ENCODE measurements around the gene ZDHHC14. TPM values are rescaled to one million over a fixed set of nuclear protein-coding genes. Genes with fewer than 3 reads are reported as not detected.

ZDHHC14 gene
- total RNA-seq, 2 donors from 2014 or later = 2.1 to 2.2 TPM

DNA sequence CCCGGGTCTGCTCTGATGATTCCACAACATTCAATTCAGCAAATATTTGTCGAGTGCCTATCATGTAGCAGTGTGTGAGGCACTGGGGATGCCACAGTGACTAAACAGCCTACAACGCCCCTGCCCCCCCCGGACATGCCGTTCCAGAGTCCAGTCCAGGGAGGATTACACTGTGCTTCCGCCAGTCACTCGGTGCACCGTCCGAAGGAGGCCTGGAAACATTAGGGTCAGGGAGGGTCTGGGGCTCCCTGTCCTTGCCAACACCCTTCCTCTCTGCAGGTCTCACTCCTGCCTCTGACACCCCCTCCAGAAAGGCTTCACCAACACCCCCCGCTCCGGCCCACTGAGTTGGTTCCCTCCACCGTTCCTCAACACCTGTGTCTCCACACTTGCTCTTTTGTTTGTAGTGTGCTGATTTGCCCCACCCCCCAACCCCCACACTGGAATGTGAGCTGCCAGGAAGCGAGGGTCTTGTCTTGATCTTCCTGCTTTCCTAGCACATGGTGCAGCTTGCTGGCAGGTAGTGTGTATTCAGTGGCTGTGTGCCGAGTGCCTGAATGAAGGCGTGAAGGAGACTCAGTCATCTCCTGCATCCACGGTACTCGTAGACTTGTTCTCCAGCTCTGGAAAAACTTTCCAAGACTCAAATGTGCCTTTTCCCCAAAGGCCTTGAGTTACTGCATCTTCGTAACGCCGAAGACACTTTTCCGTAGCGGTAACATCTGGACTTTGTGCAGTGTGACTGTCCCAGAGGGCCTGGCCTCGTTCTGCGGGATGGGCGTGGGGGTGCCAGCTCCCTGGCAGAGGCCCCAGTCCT lies 150.4 kb downstream of the ZDHHC14 start:
- Mint-ChIP-seq H3K4me3 (no peak overlapping the region), H3K4me1 (peaks cover 32% of the 10 kb centered on the region), H3K36me3 (ENCODE audit: low read depth) (no peaks in the 10 kb centered on the region), H3K27me3 (no peaks in the 10 kb centered on the region), H3K27ac (no peak overlapping the region), H3K9me3 (no peaks in the 10 kb centered on the region)
- ATAC-seq (replicated peaks) = no peak

DNA sequence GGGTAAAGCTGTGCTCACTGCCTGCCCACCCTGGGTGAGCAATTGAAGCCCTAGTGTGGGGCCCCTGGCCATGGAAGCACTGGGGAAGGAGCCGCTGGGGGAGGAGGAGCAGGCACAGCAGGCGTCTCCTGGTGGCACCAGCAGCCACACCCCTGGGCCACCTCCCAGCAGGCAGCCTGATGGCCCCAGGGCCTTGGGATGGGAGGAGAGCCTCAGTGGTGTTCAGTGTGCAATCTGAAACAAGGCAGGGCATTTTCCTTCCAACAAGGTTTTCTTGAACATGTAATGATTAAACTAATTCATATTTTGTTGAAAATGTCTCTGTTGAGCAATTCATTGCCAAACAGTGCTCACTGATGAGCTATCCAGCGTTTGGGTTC lies 151.0 kb downstream of the ZDHHC14 start:
- Mint-ChIP-seq H3K9me3 (no peaks in the 10 kb centered on the region), H3K27me3 (no peaks in the 10 kb centered on the region), H3K27ac (no peak overlapping the region), H3K36me3 (ENCODE audit: low read depth) (no peaks in the 10 kb centered on the region), H3K4me1 (peaks cover 32% of the 10 kb centered on the region), H3K4me3 (no peak overlapping the region)
- no peak for ATAC-seq (replicated peaks)

DNA sequence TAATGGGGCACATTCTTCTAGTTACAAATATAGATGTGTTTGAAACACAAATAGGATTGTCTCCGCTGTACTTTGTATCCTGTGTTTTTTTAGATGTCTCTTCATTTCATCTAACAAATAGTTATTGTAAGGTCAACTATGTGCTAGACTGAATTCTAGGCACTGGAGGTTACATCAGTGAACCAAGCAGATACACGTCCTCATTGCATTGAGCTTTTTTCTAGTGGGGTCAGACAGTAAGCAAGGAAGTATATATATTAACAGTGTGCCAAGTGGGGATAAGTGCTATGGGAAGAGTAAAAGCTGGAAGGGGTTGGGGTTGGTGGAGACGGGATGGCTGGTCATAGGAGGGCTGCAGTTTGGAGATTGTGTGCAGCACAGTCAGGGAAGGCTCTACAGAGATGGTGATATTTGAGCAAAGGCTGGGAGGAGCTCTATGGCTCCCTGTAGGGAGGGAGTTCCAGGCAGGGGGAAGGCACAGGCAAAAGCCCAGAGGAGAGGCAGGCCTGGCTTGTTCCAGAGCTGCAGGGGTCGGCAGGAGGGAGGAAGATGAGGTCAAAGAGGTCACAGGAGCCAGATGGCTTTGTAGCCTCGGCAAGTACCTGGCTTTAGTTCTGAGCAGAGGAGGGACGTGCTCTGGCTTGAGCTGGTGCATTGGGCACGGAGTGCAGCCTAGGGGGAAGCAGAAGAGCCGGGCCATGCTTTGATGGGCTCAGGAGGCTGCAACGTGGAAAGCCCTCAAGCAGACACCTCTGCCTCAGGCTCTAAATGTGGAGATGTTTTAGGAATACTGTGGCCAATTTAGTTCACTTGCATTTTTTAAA lies 152.3 kb downstream of the ZDHHC14 start:
- Mint-ChIP-seq H3K4me1 (peaks cover 21% of the 10 kb centered on the region), H3K4me3 (no peak overlapping the region), H3K27ac (no peak overlapping the region), H3K36me3 (ENCODE audit: low read depth) (no peaks in the 10 kb centered on the region), H3K27me3 (no peaks in the 10 kb centered on the region), H3K9me3 (no peaks in the 10 kb centered on the region)
- ATAC-seq (replicated peaks) = no peak

DNA sequence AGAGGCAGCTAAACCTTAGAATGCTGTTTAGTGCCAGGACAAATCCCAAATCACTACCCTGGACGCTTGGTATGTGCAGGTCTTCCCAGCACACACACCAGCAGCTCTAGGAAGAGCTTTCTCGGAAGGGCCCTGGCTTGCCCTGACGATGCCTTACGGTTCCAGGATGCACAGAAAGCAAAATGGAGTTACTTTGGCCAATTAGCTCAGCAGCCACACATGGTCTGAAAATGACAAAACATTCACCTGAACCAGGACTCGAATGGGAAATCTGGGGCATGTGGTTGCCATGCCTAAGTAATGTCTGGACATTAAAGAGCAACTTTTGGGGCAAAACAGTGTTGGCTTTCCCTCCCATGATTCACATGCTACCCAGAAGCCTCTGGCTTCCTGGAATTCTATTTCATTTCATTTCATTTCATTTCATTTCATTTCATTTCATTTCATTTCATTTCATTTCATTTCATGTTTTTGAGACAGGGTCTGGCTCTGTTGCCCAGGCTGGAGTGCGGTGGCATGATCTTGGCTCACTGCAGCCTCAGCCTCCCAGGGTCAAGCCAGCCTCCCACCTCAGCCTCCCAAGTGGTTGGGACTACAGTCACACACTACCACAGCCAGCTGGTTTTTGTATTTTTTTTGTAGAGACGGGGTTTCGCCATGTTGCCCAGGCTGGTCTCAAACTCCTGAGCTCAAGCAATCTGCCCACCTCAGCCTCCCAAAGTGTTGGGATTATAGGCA lies 153.3 kb downstream of the ZDHHC14 start:
- Mint-ChIP-seq H3K27me3 (no peaks in the 10 kb centered on the region), H3K4me3 (no peak overlapping the region), H3K36me3 (ENCODE audit: low read depth) (no peaks in the 10 kb centered on the region), H3K4me1 (peaks cover 28% of the 10 kb centered on the region), H3K9me3 (no peaks in the 10 kb centered on the region), H3K27ac (no peak overlapping the region)
- ATAC-seq (replicated peaks) = no peak

DNA sequence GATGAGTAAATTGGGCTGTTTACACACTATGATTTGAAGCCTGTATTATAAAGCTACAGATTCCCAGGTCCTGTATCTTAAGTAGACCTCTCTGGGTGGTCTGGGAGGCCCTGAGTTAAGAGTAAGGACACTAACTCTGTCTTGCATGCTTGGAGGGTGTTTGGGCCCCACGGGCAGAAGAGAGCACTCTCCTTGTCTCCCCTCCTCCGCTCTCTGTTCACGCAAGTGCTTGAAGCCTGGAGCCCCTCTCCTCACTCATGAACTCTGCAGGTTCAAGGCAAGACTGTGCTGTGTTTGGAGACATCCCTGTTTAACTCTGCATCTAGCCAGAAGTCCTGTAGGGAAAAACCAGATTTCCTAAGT lies 154.0 kb downstream of the ZDHHC14 start:
- no peaks in the 10 kb centered on the region for H3K9me3 Mint-ChIP-seq
- H3K36me3 Mint-ChIP-seq (ENCODE audit: low read depth) = no peaks in the 10 kb centered on the region
- peaks cover 28% of the 10 kb centered on the region for H3K4me1 Mint-ChIP-seq
- H3K27ac Mint-ChIP-seq = peak overlapping the region; percentile 68
- H3K27me3 Mint-ChIP-seq = no peaks in the 10 kb centered on the region
- peak overlapping the region; percentile 42 for H3K4me3 Mint-ChIP-seq
- no peak for ATAC-seq (replicated peaks)

DNA sequence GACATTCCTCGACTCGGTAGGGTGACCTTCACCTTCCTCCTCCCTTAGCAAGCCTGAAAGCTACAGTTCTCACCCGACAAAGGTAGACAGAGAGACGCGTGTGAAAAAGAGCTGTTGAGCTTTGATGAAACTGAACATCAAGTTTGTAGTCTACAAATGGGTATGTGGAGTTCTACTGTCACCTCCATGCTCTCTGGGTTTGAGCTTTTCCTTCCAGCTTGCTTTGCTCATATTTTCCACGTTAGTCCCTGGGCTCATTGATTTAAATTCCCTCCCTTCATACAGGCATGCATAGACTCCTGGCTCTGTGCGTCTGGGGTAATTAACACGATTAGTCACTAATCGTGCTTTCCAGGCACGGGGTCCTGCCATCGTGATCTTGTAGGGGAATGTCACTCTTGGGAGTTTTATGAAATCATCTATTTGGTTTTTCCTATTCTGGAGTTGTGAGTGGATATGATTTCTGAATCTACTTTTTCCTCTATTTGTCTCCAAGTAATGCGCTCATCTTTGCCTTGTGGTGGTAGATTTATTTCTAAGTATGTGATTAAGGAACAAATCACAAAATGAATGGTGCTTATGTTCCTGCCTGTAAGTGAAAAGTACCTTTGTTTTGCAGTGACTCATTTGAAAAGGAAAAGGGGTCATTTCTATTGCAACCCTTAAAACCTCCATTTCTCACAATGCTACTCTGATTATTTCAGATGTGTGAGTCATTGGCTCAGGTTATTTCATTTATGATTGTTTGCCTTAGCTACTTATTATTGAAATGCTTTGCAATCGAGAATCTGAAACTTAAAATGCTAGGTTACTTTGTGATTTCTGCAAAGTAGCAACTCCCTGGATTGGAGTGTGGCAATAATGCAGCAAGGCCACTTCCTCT lies 154.6 kb downstream of the ZDHHC14 start:
- Mint-ChIP-seq H3K36me3 (ENCODE audit: low read depth) (no peaks in the 10 kb centered on the region), H3K9me3 (no peaks in the 10 kb centered on the region), H3K4me3 (peak overlapping the region; percentile 42), H3K27ac (peak overlapping the region; percentile 68), H3K27me3 (no peaks in the 10 kb centered on the region), H3K4me1 (peaks cover 28% of the 10 kb centered on the region)
- peak; percentile 93 for ATAC-seq (replicated peaks)

DNA sequence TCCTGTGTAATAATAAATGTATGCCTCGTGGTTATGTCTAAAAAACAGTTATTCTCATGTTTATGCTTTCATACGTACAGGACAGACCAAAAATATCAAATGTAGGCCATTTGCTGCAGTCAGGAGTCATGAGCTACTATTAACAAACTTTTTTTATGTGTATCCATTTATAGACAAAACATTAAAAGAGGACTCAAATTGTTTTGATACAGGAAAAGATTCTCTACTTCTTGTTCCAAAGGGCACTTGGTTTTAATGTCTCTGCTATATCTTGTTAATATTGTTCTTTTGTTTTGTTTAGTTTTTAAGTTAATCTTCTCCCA lies 155.2 kb downstream of the ZDHHC14 start:
- ATAC-seq (replicated peaks) = no peak
- H3K9me3 Mint-ChIP-seq = no peaks in the 10 kb centered on the region
- H3K4me3 Mint-ChIP-seq = peak overlapping the region; percentile 42
- no peaks in the 10 kb centered on the region for H3K27me3 Mint-ChIP-seq
- peaks cover 28% of the 10 kb centered on the region for H3K4me1 Mint-ChIP-seq
- H3K36me3 Mint-ChIP-seq (ENCODE audit: low read depth) = no peaks in the 10 kb centered on the region
- H3K27ac Mint-ChIP-seq = peak overlapping the region; percentile 68

DNA sequence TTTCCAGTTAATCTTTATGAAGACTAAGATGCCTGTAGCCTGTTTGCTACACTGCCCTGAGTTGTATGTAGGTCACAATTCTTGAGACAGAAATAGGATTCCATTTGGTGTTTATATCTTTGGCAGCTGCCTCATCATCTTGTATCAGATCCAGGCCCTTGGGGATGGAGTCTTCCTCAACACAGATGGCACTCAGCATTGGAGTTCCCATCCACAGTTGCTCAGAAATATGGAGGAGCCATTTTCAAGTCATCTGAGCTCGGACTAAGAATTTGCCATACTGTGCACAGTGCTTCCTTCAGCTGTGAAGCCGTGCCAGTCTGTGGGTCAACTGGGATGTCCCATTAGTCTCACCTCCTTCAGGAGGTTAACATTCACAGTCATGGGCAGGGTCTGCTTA lies 156.6 kb downstream of the ZDHHC14 start:
- peaks cover 28% of the 10 kb centered on the region for H3K4me1 Mint-ChIP-seq
- ATAC-seq (replicated peaks) = no peak
- H3K27ac Mint-ChIP-seq = peak overlapping the region; percentile 51
- no peaks in the 10 kb centered on the region for H3K9me3 Mint-ChIP-seq
- peak overlapping the region; percentile 15 for H3K4me3 Mint-ChIP-seq
- H3K36me3 Mint-ChIP-seq (ENCODE audit: low read depth) = no peaks in the 10 kb centered on the region
- H3K27me3 Mint-ChIP-seq = no peaks in the 10 kb centered on the region

DNA sequence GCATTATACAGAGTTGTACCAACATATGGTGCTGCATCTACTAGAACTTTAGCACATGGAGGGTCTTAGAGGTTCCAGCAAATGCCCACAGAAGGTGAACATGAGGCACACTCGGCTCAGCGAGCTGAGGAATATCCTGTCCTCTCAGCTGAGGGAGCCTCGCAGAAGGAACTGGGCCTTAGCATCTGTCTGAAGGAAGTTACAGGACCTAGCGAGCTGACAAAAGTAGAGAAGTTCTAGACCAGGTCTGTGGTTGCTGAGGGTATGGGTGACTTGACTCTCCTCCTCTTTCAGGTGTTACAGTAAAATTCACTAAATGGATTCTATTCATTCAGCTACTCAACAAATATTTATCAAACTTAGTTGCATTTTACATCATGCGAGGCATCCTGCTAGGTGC lies 157.2 kb downstream of the ZDHHC14 start:
- no peaks in the 10 kb centered on the region for H3K27me3 Mint-ChIP-seq
- peaks cover 25% of the 10 kb centered on the region for H3K4me1 Mint-ChIP-seq
- peak; percentile 17 for ATAC-seq (replicated peaks)
- H3K36me3 Mint-ChIP-seq (ENCODE audit: low read depth) = no peaks in the 10 kb centered on the region
- no peak overlapping the region for H3K27ac Mint-ChIP-seq
- H3K4me3 Mint-ChIP-seq = no peak overlapping the region
- no peaks in the 10 kb centered on the region for H3K9me3 Mint-ChIP-seq

DNA sequence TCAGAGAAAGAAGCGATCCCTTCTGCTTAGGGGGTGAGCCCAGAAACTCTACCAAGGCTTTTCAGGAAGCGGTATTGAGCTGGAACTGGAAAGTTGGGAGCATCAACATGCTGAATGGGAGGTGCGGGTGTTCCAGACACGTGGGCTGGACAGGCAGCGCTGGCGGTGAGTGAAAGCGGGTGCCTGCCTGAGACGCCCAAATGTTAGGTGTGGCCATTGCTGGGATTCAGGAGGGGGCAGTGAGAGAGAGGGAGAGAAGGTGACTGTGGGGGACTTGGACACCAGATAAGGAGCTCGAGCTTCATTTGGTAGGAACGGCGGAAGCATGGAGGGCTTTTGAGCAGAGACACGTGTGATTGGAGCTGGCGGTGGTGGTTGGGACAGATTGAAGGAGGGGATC lies 157.7 kb downstream of the ZDHHC14 start:
- no peaks in the 10 kb centered on the region for H3K9me3 Mint-ChIP-seq
- no peak overlapping the region for H3K4me3 Mint-ChIP-seq
- no peaks in the 10 kb centered on the region for H3K27me3 Mint-ChIP-seq
- no peak overlapping the region for H3K27ac Mint-ChIP-seq
- peaks cover 23% of the 10 kb centered on the region for H3K4me1 Mint-ChIP-seq
- no peaks in the 10 kb centered on the region for H3K36me3 Mint-ChIP-seq (ENCODE audit: low read depth)
- ATAC-seq (replicated peaks) = no peak

DNA sequence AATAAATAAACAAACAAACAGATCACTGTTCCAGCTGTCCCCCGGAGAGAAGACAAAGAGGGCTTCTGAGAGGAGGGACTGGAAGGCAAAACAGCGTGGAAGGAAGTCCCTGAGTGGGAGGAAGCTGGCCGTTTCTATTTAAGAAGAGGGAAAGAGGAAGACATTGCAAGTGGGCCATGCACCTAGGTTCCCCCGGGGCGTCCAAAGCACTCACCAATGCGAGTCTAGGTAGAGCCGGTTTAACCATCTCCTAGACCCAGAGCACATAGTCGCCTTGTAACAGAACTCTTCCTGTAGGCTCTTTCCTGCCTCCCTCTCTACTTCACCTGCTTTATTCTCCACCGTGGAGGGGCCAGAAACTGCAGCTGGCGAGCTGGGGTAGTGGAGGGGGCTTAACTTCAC lies 158.4 kb downstream of the ZDHHC14 start:
- Mint-ChIP-seq H3K27ac (no peak overlapping the region), H3K36me3 (ENCODE audit: low read depth) (no peaks in the 10 kb centered on the region), H3K9me3 (no peaks in the 10 kb centered on the region), H3K4me1 (peaks cover 23% of the 10 kb centered on the region), H3K27me3 (no peaks in the 10 kb centered on the region), H3K4me3 (no peak overlapping the region)
- no peak for ATAC-seq (replicated peaks)

DNA sequence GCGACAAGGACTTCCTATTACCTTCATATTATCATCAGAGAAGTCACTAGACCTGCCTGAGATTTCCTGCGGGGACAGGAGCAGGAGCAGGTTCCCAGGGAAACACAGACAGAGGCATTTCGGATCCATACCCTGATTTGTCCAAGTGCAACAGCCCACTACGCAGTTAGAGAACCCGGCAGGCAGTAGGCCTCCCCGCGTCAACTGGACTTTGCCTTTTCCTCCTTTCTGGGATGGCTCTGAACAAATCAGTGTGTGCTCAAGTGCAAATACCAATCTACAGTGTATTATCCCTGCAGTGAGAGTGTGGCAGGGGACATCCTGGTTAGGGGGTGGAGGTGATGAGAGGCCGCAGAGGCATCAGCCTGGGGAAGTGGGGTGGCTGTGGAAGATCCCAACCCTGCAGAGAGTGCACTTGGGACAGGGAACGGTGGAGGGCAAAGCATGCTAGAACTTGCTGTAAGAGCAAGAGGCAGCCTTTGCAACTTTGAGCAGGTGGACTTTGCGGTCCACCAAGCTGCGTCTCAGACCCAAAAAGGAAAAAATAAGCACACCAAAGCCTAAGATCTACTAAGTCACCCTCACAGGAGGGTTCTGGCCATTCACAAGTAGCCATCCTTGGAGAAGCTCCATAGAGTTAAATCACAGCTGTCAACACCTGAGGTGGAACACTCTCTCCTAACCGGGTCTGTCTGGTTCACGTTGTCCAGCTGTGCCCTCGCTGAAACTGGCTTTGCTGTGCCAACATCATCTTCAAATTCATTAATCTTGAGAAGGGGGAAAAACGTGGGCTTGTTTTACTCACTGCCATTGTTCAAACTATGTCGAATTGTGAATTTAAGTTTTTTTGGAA lies 159.1 kb downstream of the ZDHHC14 start:
- Mint-ChIP-seq H3K27me3 (no peaks in the 10 kb centered on the region), H3K9me3 (no peaks in the 10 kb centered on the region), H3K4me3 (no peak overlapping the region), H3K4me1 (peaks cover 21% of the 10 kb centered on the region), H3K36me3 (ENCODE audit: low read depth) (no peaks in the 10 kb centered on the region), H3K27ac (no peak overlapping the region)
- no peak for ATAC-seq (replicated peaks)

DNA sequence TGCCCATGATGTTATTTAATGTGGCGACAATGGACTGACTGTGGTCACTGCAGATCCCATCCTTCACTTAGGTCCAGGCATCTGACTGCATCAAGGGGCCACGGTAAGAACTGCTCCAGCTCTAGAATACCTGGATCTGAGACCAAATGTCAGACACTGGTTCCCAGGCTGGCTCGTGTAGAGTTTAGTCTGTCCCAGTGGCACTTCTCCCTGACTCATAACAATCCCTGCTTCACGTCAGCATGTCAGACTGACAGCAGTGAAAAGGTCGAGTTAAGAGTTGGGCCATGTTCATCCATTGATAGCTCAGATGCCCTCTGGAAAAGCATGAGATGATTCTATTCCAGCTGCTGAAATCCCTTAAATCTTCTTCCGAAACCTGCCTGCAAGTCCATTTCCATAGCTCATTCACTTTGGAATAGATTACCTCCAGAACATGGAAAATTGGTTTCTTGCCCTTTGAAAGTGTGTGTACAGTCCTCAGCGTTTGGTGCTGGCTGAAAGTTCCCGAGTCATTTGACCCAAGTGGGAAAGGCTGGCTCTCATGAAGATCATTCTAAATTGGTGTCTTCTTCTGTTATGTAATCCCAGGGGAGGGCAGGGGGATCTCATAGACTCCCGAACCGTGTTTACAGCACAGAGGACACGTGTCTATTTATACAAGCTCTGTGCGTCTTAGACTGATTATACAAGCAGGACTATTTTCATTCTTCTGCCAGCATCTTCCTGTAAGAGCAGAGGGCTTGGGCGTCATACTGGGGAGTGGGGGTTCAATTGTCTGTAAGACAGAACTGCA lies 160.8 kb downstream of the ZDHHC14 start:
- peaks cover 8% of the 10 kb centered on the region for H3K4me1 Mint-ChIP-seq
- no peak overlapping the region for H3K27ac Mint-ChIP-seq
- H3K4me3 Mint-ChIP-seq = no peak overlapping the region
- no peaks in the 10 kb centered on the region for H3K36me3 Mint-ChIP-seq (ENCODE audit: low read depth)
- H3K27me3 Mint-ChIP-seq = no peaks in the 10 kb centered on the region
- ATAC-seq (replicated peaks) = no peak
- no peaks in the 10 kb centered on the region for H3K9me3 Mint-ChIP-seq

Measured in activated T-helper 17 cell treated with anti-CD3 and anti-CD28 coated beads, Interleukin-2, amount 50 U/mL, for 72 hours (primary cell).